ENCODE data around the gene DYSF.

DNA sequence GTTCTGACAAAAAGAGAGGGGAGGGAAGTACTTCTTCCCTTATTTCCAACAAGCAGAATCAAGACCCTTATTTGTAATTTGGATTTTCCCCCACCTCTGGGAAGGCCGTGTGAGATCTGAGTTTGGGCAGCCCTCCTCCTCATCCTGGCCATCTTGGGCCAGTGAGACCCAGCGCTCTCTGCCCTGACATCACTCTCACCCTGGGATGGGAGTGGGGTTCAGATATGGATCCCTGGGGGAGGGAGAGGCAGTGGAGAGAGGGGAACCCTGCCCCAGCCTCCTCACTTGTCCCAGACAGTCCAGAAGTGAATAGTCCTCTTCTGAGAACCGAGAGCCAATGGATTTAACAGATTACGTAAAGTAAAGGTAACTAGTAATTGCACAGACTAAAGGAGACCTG lies 64.5 kb downstream of the DYSF start:
- no peak for TF ChIP-seq POLR2A (IDR thresholded peaks at IDR 0.05)
- TF ChIP-seq, protein P1, sequence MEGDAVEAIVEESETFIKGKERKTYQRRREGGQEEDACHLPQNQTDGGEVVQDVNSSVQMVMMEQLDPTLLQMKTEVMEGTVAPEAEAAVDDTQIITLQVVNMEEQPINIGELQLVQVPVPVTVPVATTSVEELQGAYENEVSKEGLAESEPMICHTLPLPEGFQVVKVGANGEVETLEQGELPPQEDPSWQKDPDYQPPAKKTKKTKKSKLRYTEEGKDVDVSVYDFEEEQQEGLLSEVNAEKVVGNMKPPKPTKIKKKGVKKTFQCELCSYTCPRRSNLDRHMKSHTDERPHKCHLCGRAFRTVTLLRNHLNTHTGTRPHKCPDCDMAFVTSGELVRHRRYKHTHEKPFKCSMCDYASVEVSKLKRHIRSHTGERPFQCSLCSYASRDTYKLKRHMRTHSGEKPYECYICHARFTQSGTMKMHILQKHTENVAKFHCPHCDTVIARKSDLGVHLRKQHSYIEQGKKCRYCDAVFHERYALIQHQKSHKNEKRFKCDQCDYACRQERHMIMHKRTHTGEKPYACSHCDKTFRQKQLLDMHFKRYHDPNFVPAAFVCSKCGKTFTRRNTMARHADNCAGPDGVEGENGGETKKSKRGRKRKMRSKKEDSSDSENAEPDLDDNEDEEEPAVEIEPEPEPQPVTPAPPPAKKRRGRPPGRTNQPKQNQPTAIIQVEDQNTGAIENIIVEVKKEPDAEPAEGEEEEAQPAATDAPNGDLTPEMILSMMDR (IDR thresholded peaks at IDR 0.05), result no peak

All from lower leg skin (tissue), 3 donors.